ENCODE data around the gene NECTIN1.

NECTIN1 gene

DNA sequence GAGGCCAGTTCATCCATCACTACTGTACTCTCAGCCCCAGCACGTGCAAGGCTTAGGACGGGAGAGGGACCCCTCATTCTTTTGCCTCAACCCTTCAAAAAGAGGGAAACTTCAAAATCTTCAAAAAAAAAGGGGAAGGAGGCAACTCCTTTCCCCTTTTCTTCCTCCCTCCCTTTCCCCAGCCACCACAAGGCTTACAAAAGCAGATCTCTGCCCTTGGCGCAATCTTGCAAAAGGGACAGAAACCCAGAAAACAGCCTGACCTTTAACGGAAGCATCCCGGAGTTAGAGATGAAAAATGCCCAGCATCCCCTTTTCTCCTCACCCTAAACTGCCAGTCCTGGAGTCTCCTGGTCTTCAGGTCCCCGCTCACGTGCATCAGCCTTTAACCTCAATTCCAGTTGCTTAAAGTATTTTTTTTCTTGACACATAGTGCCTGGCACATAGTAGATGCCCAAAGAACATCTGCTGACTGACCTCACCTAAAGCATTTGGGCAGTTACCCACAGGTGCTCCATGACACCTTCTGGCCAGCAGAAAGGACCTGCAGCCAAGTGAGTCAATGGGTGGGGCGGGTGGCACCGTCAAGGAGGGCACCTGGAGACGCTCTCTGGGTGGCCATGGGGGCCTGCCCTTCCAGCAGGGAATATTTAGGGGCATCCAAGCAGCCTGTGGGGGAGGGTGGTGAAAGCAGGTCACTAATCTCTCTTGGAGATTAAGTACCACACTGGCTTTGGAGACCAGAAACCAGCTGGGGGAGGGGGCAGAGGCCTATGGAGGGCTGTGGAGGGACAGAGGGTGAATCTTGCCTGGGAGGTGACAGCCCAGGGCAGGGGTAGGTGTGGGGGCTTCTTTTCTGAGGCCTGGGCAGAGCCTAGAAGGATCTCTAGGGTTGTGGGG lies 16.3 kb downstream of the NECTIN1 start:
- no peak for DNase-seq

DNA sequence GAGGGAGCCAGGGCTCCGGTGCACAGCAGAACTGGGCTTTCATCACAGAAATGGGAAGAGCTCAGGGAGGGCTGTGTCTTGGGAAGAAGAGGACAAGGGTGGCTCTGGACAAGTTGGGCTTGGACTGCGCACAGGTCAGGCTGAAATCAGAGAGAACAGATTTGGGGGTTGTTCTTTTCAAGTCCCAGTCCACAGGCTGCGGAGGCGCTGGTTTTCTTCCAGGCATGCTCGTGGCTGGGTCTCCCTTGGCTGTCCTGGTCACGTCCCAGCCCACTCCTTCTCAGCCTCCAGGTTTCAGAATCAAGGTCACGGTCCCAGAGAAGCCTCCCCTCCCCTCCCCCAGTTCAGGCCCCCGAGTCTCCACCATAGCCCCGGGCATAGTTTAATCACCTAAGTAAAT lies 17.0 kb downstream of the NECTIN1 start:
- no peak for DNase-seq

DNA sequence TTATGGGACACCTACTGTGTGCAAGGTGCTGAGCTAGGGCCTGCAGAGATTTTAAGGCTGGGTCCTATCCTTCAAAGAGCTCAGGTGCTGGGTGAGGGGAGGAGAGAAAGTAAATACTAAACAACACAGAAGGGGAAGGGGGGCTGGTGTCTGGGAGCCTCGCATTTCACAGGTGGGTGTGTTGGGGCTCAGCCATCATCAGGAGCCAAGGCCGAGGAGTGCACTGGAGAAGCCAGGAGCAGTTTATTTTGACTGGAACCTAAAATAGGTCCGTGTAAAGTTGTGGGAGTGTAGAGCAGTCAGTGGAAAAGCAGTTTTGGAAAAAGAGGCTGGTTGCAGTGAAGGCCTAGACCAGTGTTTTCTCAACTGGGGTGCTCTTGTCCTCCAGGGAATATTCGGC lies 17.5 kb downstream of the NECTIN1 start:
- DNase-seq, result no peak

DNA sequence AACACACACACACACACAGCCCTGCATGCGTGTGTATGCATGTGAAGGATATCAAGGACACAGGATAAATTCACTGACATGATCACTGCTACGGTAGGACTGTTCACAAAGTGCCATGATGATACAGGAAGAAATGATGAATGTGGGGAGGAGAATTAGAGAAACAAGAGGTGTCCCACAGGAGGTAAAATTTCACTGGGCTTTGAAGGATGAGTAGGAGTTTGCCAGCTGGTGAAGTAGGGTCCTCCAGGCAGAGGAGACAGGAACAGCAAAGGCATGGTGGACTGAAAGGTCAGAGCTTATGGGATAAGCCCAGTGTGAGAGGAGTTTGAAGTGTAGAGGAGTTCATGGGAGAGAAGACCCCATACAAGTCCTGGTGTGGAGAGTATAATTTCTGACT lies 18.6 kb downstream of the NECTIN1 start:
- DNase-seq, result no peak

DNA sequence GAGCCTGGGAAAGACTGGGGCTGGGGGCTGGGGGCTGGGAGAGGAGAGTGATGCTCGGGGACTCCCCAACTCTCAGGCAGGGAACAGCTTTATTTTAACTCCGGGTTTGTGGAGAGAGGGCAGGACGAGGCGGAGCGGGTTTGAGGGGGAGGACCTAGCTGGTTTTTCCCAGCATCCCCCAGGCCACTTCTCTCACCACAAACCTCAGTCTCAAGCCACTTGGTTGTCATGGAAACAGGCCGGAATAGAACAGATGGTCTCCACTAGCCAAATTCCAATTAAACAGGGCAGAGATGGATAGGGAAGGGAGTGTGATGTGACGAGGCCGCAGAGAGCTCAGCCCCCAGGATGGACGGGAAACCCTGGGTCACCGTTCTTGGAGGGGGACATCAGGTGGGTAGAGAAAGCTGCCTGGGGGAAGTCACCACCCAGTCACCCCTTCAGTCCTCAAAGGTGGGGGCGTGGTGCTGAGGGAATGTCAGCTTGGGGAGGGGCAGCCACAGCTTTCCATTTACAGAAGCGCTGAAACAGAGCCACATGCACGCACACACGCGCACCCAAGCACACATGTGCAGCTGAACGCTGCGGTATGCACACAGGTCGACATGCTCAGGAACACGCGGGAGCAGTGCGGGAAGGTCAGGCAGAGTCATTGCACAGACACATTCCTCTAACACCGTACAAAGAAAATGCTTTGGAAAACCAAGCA lies 19.2 kb downstream of the NECTIN1 start:
- no peak for DNase-seq

DNA sequence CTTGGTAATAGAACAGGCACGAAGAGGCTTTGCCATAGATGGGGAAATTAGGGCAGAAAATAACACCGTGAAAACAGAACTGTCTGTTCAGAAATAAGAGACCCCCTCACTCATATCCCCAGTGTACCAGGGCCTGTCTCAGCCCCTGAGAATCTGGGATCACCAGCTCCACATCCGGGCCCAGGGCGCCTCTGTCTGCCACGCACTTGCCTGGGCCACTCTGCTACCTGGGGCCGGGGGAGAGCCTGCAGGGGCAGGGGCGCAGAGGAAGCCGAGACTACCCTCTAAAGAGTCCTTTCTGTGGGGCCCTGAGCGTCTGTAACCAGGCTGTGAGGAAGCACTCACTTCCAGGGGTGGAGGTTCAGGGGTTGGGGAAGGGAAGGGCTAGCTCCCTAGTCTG lies 19.8 kb downstream of the NECTIN1 start:
- no peak for DNase-seq

DNA sequence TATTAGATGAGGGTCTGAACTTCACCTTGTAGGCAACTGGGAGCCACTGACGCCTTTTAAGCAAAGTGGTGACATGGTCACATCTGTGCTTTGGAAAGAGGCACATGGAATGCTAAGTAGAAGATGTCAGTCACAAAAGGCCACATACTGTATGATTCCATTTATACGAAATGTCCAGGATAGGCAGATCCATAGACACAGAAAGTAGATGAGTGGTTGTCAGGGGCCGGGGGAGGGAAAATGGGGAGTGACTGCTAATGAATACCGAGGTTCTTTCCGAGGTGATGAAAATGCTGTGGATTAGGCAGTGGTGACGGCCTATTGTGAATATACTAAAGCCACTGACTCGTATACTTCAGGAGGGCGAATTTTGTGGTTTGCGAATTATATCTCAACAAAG lies 20.6 kb downstream of the NECTIN1 start:
- no peak for DNase-seq

DNA sequence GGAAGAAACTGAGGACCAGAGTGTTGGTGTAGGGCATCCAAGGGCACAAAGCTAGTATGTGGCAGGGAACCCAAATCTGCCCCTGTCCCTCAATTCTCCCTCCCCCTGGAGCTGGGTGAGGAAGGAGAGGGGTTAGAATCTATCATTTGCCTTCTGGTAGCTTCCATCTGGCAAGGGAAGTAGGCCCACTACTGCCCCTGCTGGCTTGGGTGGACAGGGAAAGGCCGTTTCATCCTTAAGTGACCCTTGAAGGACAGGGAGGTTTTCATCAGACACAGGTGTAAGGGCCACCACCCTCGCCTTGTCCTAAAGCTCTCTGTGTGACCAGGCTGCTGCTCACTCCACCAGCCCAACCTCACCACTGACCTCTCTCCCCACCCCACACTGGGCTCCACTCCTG lies 22.1 kb downstream of the NECTIN1 start:
- no peak for DNase-seq

DNA sequence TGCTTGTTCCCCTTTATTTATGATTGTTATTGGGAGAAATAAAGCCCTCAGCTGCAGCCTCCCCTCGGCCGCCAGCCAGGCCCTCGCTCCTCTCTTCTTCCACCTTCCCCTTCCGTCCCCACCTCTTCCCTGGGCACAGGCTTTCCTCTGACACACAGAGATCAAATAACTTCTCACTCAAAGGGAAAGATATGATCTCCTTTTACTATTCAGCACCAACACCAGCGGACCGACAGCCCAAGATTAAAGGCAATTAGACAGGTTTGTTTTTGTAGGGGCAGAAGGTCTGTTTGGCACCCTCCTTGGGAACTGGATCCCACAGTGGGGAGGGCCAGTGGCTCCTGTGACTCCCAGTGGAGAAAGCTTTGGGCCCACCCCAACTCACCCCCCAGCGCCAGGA lies 23.0 kb downstream of the NECTIN1 start:
- no peak for DNase-seq

DNA sequence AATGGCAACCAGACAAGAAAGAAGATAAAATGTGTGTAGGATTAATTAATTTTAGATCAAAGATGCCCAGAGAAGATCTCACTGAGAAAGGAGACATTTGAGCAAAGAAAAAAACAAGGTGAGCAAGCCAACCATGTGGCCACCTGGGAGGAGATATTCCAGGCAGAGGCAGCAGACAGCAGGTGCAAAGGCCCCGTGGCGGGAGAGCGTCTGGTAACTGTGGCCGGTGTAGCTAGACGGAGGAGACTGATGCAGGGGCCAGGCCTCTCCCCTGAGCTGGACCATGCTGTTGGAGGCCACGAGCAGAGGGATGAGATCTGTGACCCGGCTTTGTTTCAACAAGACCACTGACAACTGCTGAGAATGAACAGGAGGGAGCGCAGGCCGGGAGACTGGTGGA lies 23.6 kb downstream of the NECTIN1 start:
- DNase-seq, result no peak

DNA sequence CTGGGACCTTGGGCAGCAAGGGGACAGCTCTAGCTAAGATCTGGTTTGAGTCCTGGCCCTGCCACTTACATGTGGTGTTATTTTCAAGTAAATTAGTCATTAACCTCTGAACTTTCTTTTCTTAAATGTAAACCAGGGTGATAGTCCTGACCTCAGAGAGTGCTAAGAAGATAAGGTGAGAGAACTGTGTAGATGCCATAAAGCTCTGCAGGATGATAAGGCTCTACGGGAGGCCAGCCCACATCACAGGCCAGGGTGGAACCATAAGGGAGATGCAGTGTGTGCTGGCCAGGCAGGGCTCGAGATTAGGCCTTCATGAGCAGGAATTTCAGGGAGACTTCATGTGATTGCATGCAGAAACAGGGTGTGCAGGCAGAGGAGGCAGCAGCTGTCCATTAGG lies 24.2 kb downstream of the NECTIN1 start:
- no peak for DNase-seq

DNA sequence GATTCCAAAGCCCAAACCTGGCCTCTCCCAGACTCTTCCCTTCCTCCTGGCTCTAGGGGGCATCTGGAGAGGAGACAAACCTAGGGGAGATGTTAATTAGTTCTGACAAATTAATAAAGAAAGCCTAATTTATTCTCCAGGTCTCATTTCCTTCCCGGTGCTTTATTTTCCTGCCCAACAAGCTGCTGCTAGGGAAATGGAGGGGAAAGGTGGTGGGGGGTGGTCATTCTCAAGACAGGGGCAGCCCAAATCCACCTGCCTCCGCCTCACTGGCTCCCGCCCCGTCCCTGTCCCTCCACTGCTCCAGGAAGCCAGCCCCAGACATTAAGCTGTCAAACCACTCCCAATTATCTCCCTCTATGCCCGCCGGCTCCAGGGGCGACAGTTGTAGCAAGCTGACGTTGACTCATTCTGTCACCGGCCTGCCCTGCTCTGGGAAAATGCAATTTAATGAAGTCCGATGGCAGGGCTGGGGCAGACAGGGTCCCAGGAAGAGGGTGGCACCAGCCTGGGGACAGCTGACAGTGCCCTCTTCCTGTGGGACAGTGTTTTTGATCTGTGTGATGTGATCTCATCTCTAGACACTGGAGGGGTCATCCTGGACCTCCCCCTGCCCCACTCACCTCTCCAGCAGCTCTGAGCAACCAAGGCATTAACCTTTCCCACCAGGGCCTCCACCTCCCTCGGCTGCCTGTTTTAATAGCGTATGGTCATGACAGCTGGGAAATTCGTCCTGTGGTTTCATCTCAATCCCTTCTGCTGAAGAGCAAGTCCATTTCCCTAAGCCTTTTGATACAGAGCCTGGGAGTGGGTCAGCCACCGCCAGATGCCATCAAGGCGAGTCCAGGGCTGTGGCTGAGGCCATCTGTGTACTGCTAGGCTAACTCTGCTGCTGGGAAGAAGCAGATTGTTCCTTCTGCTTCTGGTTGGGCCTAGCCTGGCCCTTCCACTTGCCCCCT lies 27.1 kb downstream of the NECTIN1 start:
- no peak for DNase-seq

DNA sequence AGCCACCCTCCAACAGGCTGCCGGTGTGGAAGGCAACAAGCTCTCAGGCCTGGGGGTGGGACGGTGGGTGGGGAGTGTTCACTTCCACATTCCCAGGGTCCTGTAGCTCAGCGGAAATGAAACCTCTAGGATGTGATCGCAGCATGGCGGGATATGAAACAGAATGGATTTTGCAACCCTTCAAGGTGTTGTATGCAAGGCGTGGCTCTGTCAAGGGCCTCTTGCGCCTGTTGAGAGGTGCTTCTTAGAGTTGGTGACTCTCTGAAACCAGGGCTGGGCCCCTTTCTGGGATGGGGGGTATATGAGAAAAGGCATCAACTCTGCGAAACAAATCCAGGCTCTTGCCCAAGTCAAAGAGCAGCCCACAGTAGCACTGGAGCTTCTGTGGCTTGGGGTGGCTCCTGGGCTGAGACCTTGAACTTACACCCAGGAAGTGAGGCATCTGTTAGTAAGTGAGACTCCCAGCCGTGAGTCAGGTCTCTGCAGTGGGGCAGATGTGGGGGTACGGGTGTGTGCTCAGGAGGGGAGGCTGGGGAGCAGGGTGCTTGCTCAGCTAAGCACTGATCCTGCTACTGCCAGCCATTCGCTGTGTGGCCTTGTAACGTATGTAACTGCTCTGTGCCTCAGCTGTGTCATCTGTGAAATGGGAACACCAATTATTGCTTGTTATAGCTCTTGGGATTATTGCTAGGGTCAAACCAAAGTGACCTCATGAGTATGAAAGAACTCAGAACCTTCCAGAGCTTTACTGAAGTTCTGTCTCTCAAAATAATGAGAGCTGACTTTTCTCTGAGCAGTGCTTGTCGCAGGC lies 28.3 kb downstream of the NECTIN1 start:
- no peak for DNase-seq

DNA sequence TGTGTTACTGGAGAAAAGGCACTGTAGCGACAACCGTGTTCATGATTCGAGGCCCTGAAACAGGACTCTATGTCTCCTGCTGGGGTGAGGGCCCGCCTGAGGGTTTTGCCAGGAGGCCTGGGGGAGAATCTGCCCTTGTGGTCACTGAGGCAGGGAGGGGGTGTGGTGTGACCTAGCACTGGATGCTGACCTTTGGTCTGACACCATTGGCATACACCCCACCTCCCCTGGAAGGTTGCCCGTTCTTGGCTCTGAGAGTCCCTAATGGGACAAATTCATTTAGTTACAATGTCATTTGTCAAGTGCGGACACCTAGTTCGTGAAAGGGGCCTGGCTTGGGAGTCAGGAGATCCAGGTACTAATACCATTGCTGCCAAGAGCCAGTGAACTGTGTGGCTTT lies 29.0 kb downstream of the NECTIN1 start:
- DNase-seq, result no peak

DNA sequence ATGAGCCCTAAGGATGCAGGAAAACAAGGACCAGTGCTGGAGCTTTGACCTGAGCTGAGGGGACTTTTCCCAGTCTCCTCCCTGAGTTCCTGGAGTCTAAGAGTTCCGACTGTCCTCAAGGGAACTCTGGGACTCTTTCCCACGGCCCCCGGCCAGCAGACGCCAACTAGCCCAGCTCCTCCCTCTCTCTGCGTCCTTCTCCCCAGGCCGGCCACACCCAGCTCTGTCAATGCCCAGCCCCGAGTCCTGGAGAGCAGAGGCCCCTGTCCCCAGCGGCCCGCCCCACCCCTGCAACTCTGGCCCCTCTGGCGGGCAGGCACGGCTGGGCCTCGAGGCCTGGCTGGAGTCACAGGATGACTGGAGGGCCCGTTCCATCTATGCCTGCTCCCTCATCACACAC lies 29.8 kb downstream of the NECTIN1 start:
- DNase-seq, result no peak

DNA sequence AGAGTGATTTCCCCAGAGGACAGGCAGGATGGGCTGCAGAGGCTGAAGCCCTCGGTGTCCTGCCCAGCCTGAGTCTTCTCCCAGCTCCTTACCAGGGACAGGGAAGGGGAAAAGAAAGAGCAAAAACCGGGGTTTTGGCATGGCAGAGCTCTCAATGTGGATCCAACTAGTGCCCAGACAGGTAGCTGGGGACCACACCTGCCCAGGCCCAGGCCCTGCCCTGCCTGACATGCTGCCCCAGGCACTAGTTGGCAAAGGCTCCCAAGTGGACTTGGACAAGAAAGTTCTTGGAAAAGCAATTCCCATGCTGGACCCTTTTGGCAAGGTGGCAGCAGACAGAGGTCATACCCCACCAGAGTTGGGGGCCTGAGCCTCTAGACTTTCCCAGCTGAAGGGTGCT lies 31.1 kb downstream of the NECTIN1 start:
- DNase-seq, result no peak

DNA sequence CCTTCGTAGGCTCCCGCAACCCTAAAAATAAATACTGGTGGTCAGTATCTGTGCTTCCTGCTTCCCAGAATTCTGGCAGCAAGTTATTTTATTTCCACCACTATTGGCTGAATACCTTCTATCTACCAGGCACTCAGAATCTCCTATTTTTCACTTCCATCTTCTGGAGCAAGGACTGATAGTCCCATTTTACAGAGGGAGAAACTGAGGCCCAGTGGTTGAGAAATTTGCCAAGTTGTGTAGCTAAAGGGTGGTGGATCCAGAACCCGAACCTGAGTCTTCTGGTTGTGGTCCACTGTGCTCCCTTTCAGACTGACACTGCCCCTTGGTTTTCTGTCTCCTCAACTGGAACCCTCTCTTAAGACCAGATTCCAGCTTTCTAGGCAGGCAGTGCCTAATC lies 31.6 kb downstream of the NECTIN1 start:
- no peak for DNase-seq

DNA sequence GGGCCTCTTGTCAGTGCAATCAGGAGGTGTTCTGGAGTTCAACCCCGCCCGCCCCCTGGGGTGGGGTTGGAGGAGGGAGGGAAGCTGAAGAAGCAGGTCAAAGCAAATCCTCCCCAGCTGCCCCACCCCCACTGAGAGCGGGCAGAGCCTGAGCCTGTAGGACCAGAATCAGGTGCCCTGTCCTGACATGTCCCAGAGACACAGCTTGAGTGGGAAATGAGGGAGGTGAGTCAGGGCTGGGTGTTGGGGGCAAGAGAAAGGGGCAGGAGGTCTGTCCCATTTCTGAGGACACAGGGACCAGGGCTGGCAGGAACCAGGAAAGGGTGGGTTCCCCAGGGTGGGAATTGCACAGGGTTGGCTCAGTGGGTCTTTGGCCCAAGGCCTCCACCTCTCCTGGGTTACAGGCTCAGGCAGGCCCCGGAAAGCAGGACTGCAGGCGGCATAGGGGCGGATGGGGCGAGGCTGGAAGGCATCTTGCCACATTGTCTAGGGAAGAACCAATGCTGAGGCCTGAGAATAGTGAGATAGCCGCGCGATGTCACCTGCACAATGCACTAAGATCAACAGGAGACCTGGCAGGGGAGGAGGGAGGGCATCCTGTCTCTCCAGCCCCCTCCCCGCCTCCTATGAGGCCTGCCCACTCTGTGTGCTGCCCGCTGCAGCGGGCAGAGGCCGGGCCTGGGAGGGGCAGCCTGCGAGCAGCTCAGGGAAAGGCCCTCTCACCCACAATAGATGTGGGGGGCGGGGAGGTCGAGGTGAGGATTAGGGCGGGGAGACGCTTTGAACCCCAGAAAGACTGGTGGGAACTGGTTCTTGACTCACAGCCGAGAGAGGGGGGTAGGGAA lies 32.4 kb downstream of the NECTIN1 start:
- no peak for DNase-seq

DNA sequence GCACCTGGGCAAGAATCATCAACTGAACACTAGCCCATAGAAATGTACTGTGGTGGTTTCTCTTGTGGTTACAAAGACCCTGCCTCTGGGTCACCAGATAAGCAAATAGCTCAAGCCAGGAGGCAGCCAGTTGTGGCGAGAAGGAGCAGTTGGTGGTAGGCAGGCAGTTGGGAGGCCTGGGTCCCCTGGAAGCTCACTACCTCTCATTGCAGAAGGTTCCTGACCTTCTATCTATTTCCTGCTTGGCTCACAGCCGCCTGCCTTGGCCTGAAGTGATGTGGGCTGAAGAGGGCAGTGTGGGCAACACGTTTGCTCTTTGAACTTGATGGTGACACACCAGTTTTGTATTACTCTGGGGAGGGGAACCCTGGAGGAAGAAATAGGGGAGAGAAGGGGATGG lies 34.7 kb downstream of the NECTIN1 start:
- DNase-seq, result no peak

DNA sequence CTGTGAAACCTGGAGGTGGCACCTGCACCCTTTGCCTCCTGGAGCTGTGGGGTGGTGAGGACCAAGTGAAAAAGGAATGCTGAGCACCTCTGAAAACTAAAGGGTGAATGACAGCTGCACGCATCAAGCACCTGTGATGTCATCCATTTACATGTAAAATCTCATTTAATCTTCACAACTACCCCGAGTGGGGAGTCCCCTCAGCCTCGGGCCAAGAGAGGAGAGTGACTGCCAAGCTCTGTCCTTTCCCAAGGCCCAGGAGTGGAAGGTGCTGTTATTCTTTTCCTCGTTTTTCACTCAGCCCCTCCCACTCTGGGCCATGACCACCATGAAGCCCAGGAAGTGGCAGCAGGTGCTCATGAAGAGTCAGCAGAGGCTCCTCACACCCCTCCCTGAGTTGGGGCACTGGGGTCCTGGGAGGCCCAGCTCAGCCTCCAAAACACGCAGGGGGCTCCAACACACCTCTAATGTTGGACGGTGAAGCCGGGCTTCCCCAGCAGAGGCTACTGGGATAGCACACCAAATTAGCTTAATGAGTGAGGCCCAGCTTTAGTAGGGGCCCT lies 35.7 kb downstream of the NECTIN1 start:
- DNase-seq, result no peak

DNA sequence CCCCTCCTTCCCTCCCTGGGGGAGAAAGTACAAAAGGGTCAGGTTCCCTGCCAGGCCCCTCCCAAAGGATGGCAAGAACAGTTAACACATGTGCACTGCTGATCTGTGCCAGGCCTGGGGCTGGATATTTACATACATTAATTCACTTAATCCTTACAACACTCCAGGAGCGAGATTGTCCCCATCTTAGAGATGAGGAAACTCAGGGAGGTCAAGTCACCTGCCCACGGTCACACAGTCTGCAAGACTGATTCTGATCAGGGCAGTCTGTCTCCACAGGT lies 36.5 kb downstream of the NECTIN1 start:
- no peak for DNase-seq
